Activated CD4-positive, alpha-beta T cell treated with anti-CD3 and anti-CD28 coated beads, Interleukin-2, amount 10 ng/mL, durations not matched to agents 7 days and 5 days (primary cell): ENCODE results near the gene CASKIN1. TPM values are rescaled to one million over a fixed set of nuclear protein-coding genes. Genes with fewer than 3 reads are reported as not detected.
"Not testable (repeated sequence)": the region's sequence is repeated elsewhere in the genome, so short reads cannot be mapped to it uniquely, and the experiment has no call there.

Experiments
- CTCF ChIA-PET: fragments of 350-600 bp; sonication (Branson Sonifier 250); formaldehyde crosslinking; loops from one replicate; lab custom pipeline; 2021; ENCODE audit warnings: antibody characterized with exemption; lab: Charles Lee
- POLR2A ChIA-PET: fragments of 350-600 bp; sonication (Branson Sonifier 250); formaldehyde crosslinking; loops from one replicate; lab custom pipeline; 2021; ENCODE audit warnings: antibody characterized with exemption; lab: Charles Lee
- DNase-seq: peaks from one replicate; pipeline ENCODE4 v3.0.0-alpha.2; 2020
- H3K27ac Mint-ChIP-seq: one replicate; pipeline ENCODE4 v1.8.0; 2021; ENCODE audit warnings: mild to moderate bottlenecking, moderate library complexity, mixed read lengths
- H3K27me3 Mint-ChIP-seq: one replicate; pipeline ENCODE4 v1.8.0; 2021; ENCODE audit warnings: mixed read lengths
- H3K36me3 Mint-ChIP-seq: one replicate; pipeline ENCODE4 v1.8.0; 2021; ENCODE audit warnings: low read depth, mixed read lengths
- H3K4me1 Mint-ChIP-seq: one replicate; pipeline ENCODE4 v1.8.0; 2021; ENCODE audit warnings: mixed read lengths
- H3K4me3 Mint-ChIP-seq: one replicate; pipeline ENCODE4 v1.8.0; 2021; ENCODE audit warnings: mild to moderate bottlenecking, moderate library complexity, mixed read lengths
- H3K9me3 Mint-ChIP-seq: one replicate; pipeline ENCODE4 v1.8.0; 2021; ENCODE audit warnings: mixed read lengths
- total RNA-seq, 2 experiments: library from RNA; stranded (reverse); gene quantifications; one replicate each; pipeline ENCODE4 v1.2.3, GENCODE V29; 2021

Gene CASKIN1
- total RNA-seq, 2 experiments from 2014 or later = 0.07 to 0.19 TPM

- ChIA-PET CTCF (interaction anchor here (1.4 kb wide), 1 partner anchor 10 kb away, joined by 3 read pairs; the partner anchor contains the start of gene PGP), POLR2A (no interaction called here)
- Mint-ChIP-seq H3K4me3 (peak within 1 kb of the TSS; percentile 77), H3K9me3 (no peaks in the 10 kb centered on the region), H3K27me3 (peaks cover 4% of the 10 kb centered on the region), H3K4me1 (peaks cover 24% of the 10 kb centered on the region), H3K36me3 (peaks cover 15% of the 10 kb centered on the region), H3K27ac (peak within 1 kb of the TSS; percentile 87)
- peak; percentile 88 for DNase-seq
These were observed 8.9 kb upstream of the CASKIN1 start, which contains the start of gene MLST8 for GRCh38 chr16:2205104-2205966. TSS of gene MLST8 (plus strand) at chr16:2205454. CDS start at chr16:2206086, 632 bp downstream.

DNA sequence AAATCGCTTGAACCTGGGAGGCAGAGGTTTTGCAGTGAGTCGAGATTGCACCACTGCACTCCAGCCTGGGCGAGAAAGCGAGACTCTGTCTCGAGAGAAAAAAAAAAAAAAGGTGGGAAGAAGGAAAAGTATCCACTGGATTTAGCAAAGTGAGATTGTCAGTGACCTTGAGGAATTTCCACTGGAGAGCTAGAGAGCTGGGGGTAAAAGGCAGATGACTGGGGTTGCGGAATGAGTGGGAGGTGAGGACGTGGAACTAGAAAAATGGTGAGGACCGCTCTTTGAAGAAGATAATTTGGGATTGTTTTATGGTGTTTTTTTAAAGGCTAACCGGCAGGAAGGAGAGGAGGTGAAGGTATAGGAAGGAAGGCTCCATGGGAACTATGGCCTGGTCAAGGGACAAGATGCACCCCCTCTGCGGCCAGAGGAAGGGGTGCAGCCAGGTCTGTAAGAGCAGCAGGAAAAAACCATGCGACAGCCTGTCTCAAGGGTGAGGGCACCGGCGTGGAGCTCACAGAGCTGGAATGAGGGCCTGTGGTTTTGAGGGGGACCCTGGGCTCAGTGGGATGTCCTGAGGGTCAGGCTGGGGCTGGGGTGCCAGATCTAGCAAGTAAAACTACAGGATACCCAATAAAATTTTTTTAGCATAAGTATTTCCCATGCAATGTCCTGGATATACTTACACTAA lies 8.2 kb upstream of the CASKIN1 start:
- peak overlapping the region; percentile 69 for H3K4me3 Mint-ChIP-seq
- peaks cover 24% of the 10 kb centered on the region for H3K4me1 Mint-ChIP-seq
- POLR2A ChIA-PET = no interaction called here
- H3K36me3 Mint-ChIP-seq = peaks cover 15% of the 10 kb centered on the region
- CTCF ChIA-PET = interaction anchor here (0.6 kb wide), 1 partner anchor 1774 kb away, joined by 3 read pairs; no protein-coding TSS in a partner anchor
- H3K27ac Mint-ChIP-seq = peak overlapping the region; percentile 71
- H3K9me3 Mint-ChIP-seq = no peaks in the 10 kb centered on the region
- DNase-seq = no peak
- peaks cover 7% of the 10 kb centered on the region for H3K27me3 Mint-ChIP-seq

DNA sequence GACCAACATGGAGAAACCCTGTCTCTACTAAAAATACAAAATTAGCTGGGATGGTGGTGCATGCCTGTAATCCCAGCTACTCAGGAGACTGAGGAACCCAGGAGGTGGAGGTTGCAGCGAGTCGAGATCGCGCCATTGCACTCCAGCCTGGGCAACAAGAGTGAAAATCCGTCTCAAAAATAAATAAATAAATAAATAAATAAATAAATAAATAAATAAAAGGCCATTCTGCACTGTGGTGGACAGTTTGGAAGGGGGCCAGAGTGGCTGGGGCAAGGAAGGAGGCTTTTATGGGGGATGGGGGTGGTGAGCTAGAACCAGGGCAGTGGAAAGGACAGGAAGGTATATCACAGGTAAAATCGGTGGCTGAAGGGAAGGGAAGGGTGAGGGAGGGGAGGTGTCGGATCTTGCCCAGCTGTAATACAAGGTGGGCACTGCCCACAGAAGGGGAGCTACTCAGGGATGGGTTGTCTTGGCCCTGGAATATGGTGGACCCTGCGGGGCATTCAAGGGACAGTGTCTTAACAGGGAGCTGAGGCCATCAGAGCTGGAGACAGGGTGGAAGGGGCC lies 6.8 kb upstream of the CASKIN1 start:
- Mint-ChIP-seq H3K4me1 (peaks cover 24% of the 10 kb centered on the region), H3K27ac (peak overlapping the region; percentile 31), H3K36me3 (peaks cover 13% of the 10 kb centered on the region), H3K27me3 (peaks cover 14% of the 10 kb centered on the region), H3K4me3 (peak overlapping the region; percentile 69)
- ChIA-PET CTCF (interaction anchor here (0.8 to 1.3 kb wide), 4 partner anchors 9 to 298 kb away, joined by 3 to 4 read pairs (median 4); no protein-coding TSS in a partner anchor), POLR2A (interaction anchor here (1.0 kb wide), 1 partner anchor 49 kb away, joined by 3 read pairs; no protein-coding TSS in a partner anchor)
- not testable (repeated sequence) for DNase-seq, H3K9me3 Mint-ChIP-seq

DNA sequence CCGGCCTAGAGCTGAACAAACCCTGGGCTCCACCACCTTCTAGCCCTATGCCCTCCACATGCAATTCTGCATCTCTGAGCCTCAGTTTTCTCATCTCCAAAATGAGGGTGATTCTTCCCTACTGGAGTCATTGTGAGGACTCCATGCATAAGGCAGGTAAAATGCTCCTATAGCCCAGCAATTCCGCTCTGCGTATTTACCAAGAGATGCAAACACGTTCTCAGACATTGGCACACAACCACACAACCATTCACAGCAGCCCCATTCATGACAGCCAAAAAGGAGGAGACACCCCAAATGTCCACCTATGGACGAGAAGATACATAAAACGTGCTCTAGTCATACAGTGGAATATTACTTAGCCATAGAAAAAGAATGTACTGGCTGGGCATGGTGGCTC lies 3.9 kb upstream of the CASKIN1 start:
- no peak for DNase-seq
- Mint-ChIP-seq H3K4me3 (no peak overlapping the region), H3K36me3 (no peaks in the 10 kb centered on the region), H3K27ac (no peak overlapping the region), H3K4me1 (peaks cover 11% of the 10 kb centered on the region), H3K27me3 (peaks cover 30% of the 10 kb centered on the region), H3K9me3 (no peaks in the 10 kb centered on the region)
- ChIA-PET POLR2A (interaction anchor here (0.6 kb wide), 1 partner anchor 778 kb away, joined by 3 read pairs; no protein-coding TSS in a partner anchor), CTCF (interaction anchor here (0.8 kb wide), 1 partner anchor 23 kb away, joined by 3 read pairs; the partner anchor contains the start of gene E4F1)

- Mint-ChIP-seq H3K27me3 (peaks cover 36% of the 10 kb centered on the region), H3K4me3 (no peak overlapping the region), H3K9me3 (no peaks in the 10 kb centered on the region), H3K4me1 (peaks cover 13% of the 10 kb centered on the region), H3K36me3 (no peaks in the 10 kb centered on the region), H3K27ac (no peak overlapping the region)
- CTCF ChIA-PET = interaction anchor here (0.8 kb wide), 1 partner anchor 23 kb away, joined by 3 read pairs; the partner anchor contains the start of gene E4F1
- POLR2A ChIA-PET = no interaction called here
- no peak for DNase-seq
These were observed 3.3 kb upstream of the CASKIN1 start for GRCh38 chr16:2199621-2200139.

DNA sequence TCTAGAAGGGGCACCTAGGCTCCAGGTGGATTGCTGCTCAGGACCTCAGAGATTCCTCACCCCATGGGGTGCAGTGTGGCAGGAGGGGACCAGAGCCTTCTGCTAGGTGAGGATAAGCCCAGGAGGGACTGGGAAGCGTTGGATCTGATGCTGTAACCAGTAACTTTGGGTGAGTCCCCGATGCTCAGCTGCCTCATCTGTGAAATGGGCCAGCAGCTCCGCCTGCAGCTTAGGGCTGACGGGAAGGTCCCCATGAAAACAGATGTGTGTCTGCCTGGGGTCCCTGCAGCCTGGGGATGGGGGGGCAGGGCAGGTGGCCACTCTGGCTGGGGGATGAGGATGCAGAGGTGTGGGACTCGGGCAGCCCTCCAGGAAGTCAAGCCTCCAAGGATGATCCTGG lies 2.7 kb upstream of the CASKIN1 start:
- no peak for DNase-seq
- POLR2A ChIA-PET = no interaction called here
- H3K9me3 Mint-ChIP-seq = no peaks in the 10 kb centered on the region
- no peak overlapping the region for H3K4me3 Mint-ChIP-seq
- no peak overlapping the region for H3K27ac Mint-ChIP-seq
- peaks cover 42% of the 10 kb centered on the region for H3K27me3 Mint-ChIP-seq
- no peaks in the 10 kb centered on the region for H3K36me3 Mint-ChIP-seq
- peaks cover 9% of the 10 kb centered on the region for H3K4me1 Mint-ChIP-seq
- CTCF ChIA-PET = no interaction called here

DNA sequence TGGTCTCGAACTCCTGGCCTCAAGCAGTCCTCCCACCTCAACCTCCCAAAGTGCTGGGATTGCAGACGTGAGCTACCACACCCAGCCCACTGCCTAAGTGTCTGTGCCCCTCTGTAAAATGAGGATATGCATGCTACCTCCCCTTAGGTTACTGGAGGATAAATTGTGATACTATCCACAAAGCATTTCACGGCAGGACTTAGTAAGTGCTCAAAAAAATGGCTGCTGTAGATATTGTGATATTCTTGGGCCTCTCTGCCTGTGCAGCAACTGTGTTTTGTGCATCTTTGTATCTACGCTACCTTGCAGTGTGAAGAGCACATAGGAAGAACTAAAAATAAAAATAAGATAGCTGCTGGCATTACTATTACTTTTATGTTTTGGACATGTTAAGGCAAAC lies 1.9 kb upstream of the CASKIN1 start:
- no peak overlapping the region for H3K27ac Mint-ChIP-seq
- no peaks in the 10 kb centered on the region for H3K36me3 Mint-ChIP-seq
- CTCF ChIA-PET = no interaction called here
- H3K4me3 Mint-ChIP-seq = no peak overlapping the region
- DNase-seq = no peak
- peaks cover 43% of the 10 kb centered on the region for H3K27me3 Mint-ChIP-seq
- no peaks in the 10 kb centered on the region for H3K9me3 Mint-ChIP-seq
- H3K4me1 Mint-ChIP-seq = peaks cover 4% of the 10 kb centered on the region
- POLR2A ChIA-PET = no interaction called here

GRCh38 chr16:2197765-2198164 lies 1.4 kb upstream of the CASKIN1 start:
- no peak overlapping the region for H3K4me3 Mint-ChIP-seq
- H3K27me3 Mint-ChIP-seq = peaks cover 43% of the 10 kb centered on the region
- ChIA-PET CTCF (interaction anchor here (1.0 kb wide), 1 partner anchor 40 kb away, joined by 3 read pairs; no protein-coding TSS in a partner anchor), POLR2A (no interaction called here)
- no peak overlapping the region for H3K27ac Mint-ChIP-seq
- no peak for DNase-seq
- no peaks in the 10 kb centered on the region for H3K9me3 Mint-ChIP-seq
- no peaks in the 10 kb centered on the region for H3K36me3 Mint-ChIP-seq
- H3K4me1 Mint-ChIP-seq = peaks cover 4% of the 10 kb centered on the region

DNA sequence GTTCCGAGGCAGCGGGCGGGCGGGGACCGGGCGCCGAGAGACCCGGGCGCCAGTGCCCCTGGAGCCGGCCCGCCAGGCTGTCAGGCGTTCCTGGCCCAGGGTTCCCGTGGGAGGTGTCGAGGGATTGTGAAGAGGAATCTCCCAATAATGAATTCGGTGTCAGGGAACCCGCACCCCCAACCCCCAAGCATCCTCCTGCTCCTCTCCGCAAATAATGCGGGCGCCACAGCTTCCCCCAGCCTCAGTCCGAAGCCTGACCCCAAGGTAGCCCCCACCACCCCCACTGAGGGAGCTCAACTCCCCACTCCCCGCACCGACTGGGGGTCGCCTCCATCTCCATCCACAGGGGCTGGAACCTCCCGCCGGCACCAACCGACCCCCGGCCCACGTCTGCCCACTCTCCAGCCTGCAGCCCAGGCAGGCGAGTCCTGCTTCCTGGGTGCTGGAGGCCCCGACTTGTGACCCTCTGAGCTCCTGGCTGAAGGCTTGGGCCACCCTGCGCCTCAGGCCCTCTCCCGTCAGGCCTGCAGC lies 641 bp upstream of the CASKIN1 start:
- Mint-ChIP-seq H3K27me3 (peaks cover 42% of the 10 kb centered on the region), H3K4me3 (peak overlapping the region; percentile 44), H3K27ac (no peak overlapping the region), H3K36me3 (no peaks in the 10 kb centered on the region), H3K4me1 (peaks cover 4% of the 10 kb centered on the region), H3K9me3 (no peaks in the 10 kb centered on the region)
- POLR2A ChIA-PET = no interaction called here
- CTCF ChIA-PET = interaction anchor here (1.0 kb wide), 1 partner anchor 39 kb away, joined by 3 read pairs; no protein-coding TSS in a partner anchor
- no peak for DNase-seq

DNA sequence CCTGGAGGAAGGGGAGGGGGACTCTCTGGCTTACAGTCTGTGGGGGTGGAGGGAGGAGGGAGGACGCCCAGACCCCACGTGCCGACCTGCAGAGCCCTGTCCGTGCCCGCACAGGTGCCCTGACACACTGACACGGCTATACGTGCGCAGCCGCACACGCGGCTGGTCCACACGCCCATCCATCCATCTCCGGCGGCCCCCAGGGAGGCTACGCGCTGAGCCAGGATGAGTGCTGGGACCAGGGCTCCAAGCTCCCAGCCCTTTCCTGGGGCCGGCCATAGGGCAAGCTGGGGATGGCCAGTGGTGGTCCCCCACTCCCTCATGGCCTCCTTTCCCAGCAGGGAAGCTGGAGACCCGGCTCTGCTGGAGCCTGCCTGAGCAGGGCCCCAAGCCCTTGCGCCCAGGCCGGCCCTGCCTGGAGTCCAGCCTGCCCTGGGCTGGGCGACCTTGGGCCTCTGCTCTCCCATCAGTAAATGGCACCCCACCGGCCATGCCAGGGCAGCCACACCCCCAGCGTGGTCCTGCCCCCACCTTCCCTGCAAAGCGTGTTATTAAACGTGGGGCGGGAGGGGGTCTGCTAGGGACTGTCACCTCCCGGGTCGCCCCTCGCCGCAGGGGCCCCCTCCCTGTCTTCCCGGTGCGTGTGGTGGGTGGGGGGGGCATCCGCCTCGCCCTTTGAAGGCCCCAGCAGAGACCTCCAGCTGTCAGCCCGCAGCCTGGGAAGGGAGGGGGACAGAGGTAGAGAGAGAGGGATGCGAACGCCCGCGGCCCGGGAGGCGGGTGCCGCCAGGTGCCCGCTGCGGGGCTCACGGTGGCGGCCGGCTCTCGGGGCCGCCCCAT lies 863 bp downstream of the CASKIN1 start:
- POLR2A ChIA-PET = no interaction called here
- Mint-ChIP-seq H3K4me1 (peaks cover 4% of the 10 kb centered on the region), H3K27ac (no peak overlapping the region), H3K4me3 (no peak overlapping the region), H3K27me3 (peaks cover 40% of the 10 kb centered on the region), H3K36me3 (no peaks in the 10 kb centered on the region), H3K9me3 (no peaks in the 10 kb centered on the region)
- CTCF ChIA-PET = interaction anchor here (1.0 to 2.0 kb wide), 9 partner anchors 10 to 293 kb away, joined by 3 to 9 read pairs (median 4); partner anchors contain the start of genes CCNF, ECI1 and TRAF7
- no peak for DNase-seq

GRCh38 chr16:2194852-2195321 lies 1.5 kb downstream of the CASKIN1 start:
- DNase-seq = peak; percentile 60
- peak overlapping the region; percentile 37 for H3K4me3 Mint-ChIP-seq
- H3K4me1 Mint-ChIP-seq = peaks cover 4% of the 10 kb centered on the region
- H3K27me3 Mint-ChIP-seq = peaks cover 37% of the 10 kb centered on the region
- H3K27ac Mint-ChIP-seq = no peak overlapping the region
- POLR2A ChIA-PET = no interaction called here
- H3K9me3 Mint-ChIP-seq = no peaks in the 10 kb centered on the region
- H3K36me3 Mint-ChIP-seq = no peaks in the 10 kb centered on the region
- CTCF ChIA-PET = interaction anchor here (1.0 to 2.0 kb wide), 10 partner anchors 8 to 293 kb away, joined by 3 to 9 read pairs (median 4); partner anchors contain the start of genes CCNF, ECI1 and TRAF7
